ENCODE measurements around the gene CLEC3A.
"Not testable (repeated sequence)": the region's sequence is repeated elsewhere in the genome, so short reads cannot be mapped to it uniquely, and the experiment has no call there.

Gene CLEC3A

GRCh38 chr16:77987810-77988209 lies 34.5 kb upstream of the CLEC3A start:
- no peak for TF ChIP-seq CTCF (IDR thresholded peaks at IDR 0.05; ENCODE audit: borderline replicate concordance, insufficient read depth, low read depth, low read length)
- no peak overlapping the region for H3K4me3 ChIP-seq (ENCODE audit: low read depth, low read length)

GRCh38 chr16:77989846-77990245 lies 32.5 kb upstream of the CLEC3A start:
- H3K4me3 ChIP-seq (ENCODE audit: low read depth, low read length): no peak overlapping the region
- no peak for TF ChIP-seq CTCF (IDR thresholded peaks at IDR 0.05; ENCODE audit: borderline replicate concordance, insufficient read depth, low read depth, low read length)

- TF ChIP-seq CTCF (IDR thresholded peaks at IDR 0.05; ENCODE audit: borderline replicate concordance, insufficient read depth, low read depth, low read length): no peak
- no peak overlapping the region for H3K4me3 ChIP-seq (ENCODE audit: low read depth, low read length)
Observed at GRCh38 chr16:77991701-77992100, 30.6 kb upstream of the CLEC3A start.

GRCh38 chr16:77992381-77992780 lies 30.0 kb upstream of the CLEC3A start:
- H3K4me3 ChIP-seq (ENCODE audit: low read depth, low read length): not testable (repeated sequence)

- TF ChIP-seq CTCF (IDR thresholded peaks at IDR 0.05; ENCODE audit: borderline replicate concordance, insufficient read depth, low read depth, low read length): no peak
- H3K4me3 ChIP-seq (ENCODE audit: low read depth, low read length): no peak overlapping the region
Observed at GRCh38 chr16:77993111-77993985, 29.0 kb upstream of the CLEC3A start.

- TF ChIP-seq CTCF (IDR thresholded peaks at IDR 0.05; ENCODE audit: borderline replicate concordance, insufficient read depth, low read depth, low read length): no peak
- H3K4me3 ChIP-seq (ENCODE audit: low read depth, low read length): no peak overlapping the region
Observed at GRCh38 chr16:77995843-77996455, 26.4 kb upstream of the CLEC3A start.

- no peak for TF ChIP-seq CTCF (IDR thresholded peaks at IDR 0.05; ENCODE audit: borderline replicate concordance, insufficient read depth, low read depth, low read length)
- no peak overlapping the region for H3K4me3 ChIP-seq (ENCODE audit: low read depth, low read length)
Observed at GRCh38 chr16:77998350-77999023, 23.9 kb upstream of the CLEC3A start.

Measured in GM12875 (cell line).